Coronary artery (tissue), 2 donors: ENCODE results near the gene ZNF362.

Experiments
- DNase-seq: peaks from one replicate; pipeline ENCODE4 v3.0.0-alpha.2; 2017; ENCODE audit warnings: low spot score
- H3K27ac ChIP-seq, 2 donors: fragments of 200-600 bp; sonication (generic); one replicate each; pipeline ENCODE4 v1.5.1; 2016 to 2019
- H3K4me3 ChIP-seq: fragments of 200-600 bp; sonication (generic); 2 replicates; pipeline ENCODE4 v1.5.1; 2016; ENCODE audit warnings: mild to moderate bottlenecking, moderate library complexity
- CTCF ChIP-seq: fragments of 200-600 bp; sonication (generic); IDR thresholded peaks from one replicate; pipeline ENCODE4 v1.5.1; 2019; ENCODE audit warnings: antibody characterized with exemption

Gene ZNF362

GRCh38 chr1:33259879-33260278, 3.6 kb downstream of the ZNF362 start:
- H3K27ac ChIP-seq: peak overlapping the region; percentile 86 to 100
- H3K4me3 ChIP-seq: no peak overlapping the region
- TF ChIP-seq CTCF: no peak
- DNase-seq: no peak

GRCh38 chr1:33260439-33260838, 4.1 kb downstream of the ZNF362 start:
- no peak overlapping the region for H3K4me3 ChIP-seq
- DNase-seq: no peak
- H3K27ac ChIP-seq: peak overlapping the region; percentile 86 to 100
- TF ChIP-seq CTCF: no peak

- H3K4me3 ChIP-seq: no peak overlapping the region
- no peak for DNase-seq
- peak overlapping the region; percentile 49 to 86 for H3K27ac ChIP-seq
- no peak for TF ChIP-seq CTCF
Observed at GRCh38 chr1:33261344-33261743, 5.1 kb downstream of the ZNF362 start.

DNA sequence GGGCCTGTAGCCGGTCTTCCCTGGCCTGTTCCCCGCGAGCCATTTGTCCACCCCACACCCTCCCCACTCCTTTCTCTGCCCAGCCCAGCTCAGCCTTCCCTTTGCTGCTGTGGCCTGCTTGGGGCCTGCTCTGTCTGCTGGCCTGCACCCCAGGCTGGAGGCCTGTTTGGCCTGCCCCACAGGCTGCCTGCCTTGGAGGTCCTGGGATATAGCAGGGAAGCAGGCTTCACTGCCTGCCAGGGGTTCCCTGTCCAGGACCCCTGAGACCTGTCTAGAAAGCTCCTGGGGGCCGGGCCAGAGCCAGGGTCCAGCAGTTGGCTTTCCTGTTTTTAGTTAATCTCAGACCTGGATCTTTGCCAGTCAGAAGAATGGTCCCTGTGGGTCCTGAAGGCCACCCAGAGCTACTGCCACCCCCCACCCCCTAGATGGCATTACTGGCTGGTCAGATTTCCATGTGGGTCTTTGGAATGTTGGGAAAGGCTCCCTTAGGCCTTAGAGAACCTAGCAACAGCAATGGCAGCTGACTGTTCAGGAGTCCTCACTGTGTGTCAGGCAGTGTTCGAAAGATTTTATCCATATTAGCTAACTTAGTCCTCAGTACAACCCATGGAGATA, 7.7 kb downstream of the ZNF362 start:
- H3K4me3 ChIP-seq: peak overlapping the region; percentile 19
- DNase-seq: no peak
- peak overlapping the region in 1 of 2 donors; percentile 60 for H3K27ac ChIP-seq
- TF ChIP-seq CTCF: no peak

DNA sequence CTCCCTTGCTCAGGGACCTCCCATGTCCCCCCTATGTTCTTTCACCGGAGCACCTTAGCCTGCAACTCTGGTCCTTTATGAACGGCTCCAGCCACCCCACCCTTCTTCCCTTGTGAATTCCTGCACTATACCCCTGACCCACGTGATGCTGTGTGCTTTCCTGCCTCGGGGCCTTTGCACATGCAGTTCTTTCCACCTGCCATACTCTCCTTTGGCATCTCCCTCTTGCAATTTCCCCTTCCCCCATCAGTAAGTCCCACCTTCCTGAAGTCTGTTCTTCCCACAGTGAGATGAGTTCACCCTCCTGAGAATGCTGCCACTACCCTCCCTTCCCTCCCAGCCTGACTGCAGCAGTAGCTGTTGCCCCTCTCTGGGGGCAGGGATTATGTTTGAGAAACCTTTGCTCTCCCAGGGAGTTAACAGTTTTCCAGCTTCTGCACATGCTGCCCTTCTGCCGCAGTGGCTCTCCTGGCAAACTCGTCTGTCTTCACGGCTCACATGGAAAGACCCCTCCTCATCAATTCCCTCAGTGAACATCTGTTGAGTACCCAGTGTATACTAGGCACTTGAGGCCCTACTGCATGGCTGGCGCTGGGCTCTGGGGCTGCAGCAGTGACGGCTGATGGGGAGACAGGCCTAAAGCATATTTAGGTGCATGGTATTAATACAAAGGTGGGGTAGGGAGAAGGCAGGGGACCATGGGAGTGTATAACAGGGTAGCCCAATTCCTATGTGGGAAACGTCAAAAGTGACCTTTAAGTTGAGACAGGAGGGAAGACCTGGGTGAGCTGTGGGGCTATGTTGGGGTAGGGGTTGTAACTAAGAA, 9.7 kb downstream of the ZNF362 start:
- no peak for TF ChIP-seq CTCF
- H3K27ac ChIP-seq: peak overlapping the region in 1 of 2 donors; percentile 2

DNA sequence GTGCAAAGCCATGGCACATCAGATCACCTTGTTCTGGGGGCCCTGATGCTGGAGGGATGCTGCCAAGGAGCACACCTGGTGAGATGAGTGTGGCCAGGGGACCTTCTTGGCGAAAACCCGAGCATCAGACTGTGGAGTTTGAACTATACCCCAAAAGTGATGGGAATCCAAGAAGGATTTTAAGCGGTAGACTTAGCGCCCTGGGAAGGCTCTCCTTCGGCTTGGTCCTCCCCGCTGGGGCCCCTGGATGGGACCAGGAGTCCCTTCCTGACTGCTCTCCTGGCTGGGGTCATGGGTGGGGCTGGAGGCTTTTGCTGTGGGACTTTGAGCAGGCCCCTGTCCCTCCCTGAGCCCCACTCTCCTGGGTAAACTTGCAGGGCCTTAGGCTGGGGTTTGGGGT, 10.5 kb downstream of the ZNF362 start:
- TF ChIP-seq CTCF: no peak
- Histone ChIP-seq H3K27ac (peak overlapping the region in 1 of 2 donors; percentile 2), H3K4me3 (no peak overlapping the region)
- no peak for DNase-seq

More for the DNA sequence above, 9.7 kb downstream of the ZNF362 start:
- no peak overlapping the region for H3K4me3 ChIP-seq
- DNase-seq: no peak
